ENCODE results near the gene SLC1A1.
A peak's percentile ranks its signal among the peaks of the same experiment; 100 is the strongest.

The SLC1A1 gene

DNA sequence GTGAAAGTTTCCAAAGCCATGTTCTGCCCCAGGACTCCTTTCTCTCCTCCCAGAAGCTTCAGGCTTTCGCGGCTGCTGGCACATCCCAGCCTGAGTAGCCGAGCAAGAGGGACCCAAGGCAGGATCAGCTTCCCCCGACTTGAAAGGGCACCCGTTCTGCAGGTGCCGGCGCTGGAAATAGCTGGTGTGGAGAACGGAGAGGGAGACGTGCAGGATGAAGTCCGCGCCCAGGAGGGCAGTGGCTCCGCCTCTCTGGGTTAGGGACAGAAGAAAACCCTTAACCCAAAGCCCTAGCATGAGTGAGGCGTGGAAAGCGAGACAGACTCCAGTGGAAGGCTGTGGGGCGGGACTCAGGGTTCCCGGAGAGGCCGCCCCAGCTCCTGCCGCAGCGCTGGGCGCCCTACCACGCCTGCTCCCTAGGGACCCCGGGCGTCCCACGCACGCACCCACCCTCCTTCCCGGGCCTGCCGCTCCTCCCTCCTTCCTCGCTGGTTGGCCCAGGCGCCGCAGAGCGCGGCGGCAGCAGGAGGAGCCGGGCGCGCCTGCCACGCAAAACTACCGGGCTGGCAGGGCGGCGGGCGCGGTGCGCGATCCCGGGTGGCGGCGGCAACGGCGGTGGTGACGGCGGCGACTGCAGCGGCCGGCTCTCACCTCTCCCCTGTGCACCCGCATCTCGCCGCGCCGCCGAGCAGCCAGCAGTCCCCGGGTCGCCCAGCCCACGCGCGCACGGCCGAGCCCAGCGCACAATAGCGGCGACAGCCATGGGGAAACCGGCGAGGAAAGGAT is at the start of gene SLC1A1:
TSS of gene SLC1A1 (plus strand) at position 550 of the 786 bp plus-strand sequence. CDS start at position 762, 212 bp downstream.
- H3K9me3 Mint-ChIP-seq: no peaks in the 10 kb centered on the region
- no peak within 1 kb of the TSS for H3K27ac Mint-ChIP-seq
- H3K27me3 Mint-ChIP-seq: peaks cover 53% of the 10 kb centered on the region
- DNase-seq: peak; percentile 53
- peaks cover 25% of the 10 kb centered on the region for H3K4me1 Mint-ChIP-seq (ENCODE audit: low read depth)
- peak within 1 kb of the TSS; percentile 77 for H3K4me3 Mint-ChIP-seq
- H3K36me3 Mint-ChIP-seq (ENCODE audit: low read depth): no peaks in the 10 kb centered on the region

DNA sequence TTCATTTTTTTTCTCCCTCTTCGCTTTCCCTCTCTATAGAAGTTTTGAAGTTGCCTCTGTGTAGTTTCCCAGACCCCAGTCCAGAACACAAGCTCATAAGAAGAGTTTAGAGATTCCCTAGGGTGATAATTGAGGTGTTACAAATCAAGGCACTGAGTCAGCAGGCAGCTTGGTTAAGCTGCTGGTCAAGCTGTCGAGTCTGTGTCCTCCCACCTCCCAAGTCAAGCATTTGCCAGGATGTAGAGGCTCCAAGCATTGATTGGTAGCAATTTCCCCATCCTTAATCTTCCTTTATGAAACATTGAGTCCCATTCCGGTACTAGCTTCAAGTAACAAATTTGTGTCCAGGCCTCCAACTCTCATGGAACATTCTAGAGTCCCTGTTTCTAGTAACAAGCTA is 47.5 kb upstream of the SLC1A1 start:
- H3K4me3 Mint-ChIP-seq: no peak overlapping the region
- peaks cover 7% of the 10 kb centered on the region for H3K9me3 Mint-ChIP-seq
- no peaks in the 10 kb centered on the region for H3K36me3 Mint-ChIP-seq (ENCODE audit: low read depth)
- peaks cover 2% of the 10 kb centered on the region for H3K4me1 Mint-ChIP-seq (ENCODE audit: low read depth)
- no peak for DNase-seq
- no peak overlapping the region for H3K27ac Mint-ChIP-seq
- peaks cover 2% of the 10 kb centered on the region for H3K27me3 Mint-ChIP-seq

DNA sequence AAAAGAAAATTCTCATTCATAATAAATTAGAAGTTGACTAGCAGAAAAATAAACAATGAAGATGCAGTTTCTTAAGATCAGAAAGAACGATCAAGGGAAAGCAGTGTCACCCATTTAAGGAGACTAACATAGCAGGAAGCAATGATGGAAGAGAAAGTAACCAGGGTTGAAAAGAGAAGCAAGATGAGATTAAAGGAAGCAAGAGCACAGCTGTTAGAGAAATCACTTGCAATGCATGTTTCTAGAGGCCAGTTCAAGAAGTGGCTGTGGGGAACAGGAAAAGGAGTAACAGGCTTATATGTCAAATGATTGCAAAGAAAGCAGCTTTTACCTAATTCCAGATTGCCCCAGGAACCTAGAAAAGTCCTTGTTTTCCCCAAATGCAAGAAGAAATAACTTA is 46.8 kb upstream of the SLC1A1 start:
- H3K36me3 Mint-ChIP-seq (ENCODE audit: low read depth): no peaks in the 10 kb centered on the region
- H3K9me3 Mint-ChIP-seq: peaks cover 7% of the 10 kb centered on the region
- peaks cover 2% of the 10 kb centered on the region for H3K4me1 Mint-ChIP-seq (ENCODE audit: low read depth)
- no peak overlapping the region for H3K4me3 Mint-ChIP-seq
- DNase-seq: no peak
- H3K27me3 Mint-ChIP-seq: peaks cover 2% of the 10 kb centered on the region
- no peak overlapping the region for H3K27ac Mint-ChIP-seq

DNA sequence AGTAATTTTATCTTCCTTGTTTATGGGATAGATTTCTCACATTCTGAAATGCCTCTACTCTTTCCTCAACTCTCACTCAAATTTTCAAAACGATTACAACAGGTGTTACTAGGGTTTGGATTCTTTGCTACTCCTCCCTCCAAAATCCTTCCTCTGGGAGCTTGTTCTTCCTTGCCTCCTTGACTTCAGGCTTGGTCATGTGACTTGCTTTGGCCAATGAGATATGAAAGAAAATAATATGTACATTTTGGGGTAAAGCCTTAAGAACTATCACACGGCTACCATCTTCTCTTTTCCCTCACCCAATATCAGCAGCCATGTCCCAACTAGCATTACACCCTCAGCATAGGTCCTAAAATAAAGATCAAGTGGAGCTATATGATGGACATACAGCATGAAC is 28.8 kb upstream of the SLC1A1 start:
- Mint-ChIP-seq H3K4me1 (ENCODE audit: low read depth) (peaks cover 4% of the 10 kb centered on the region), H3K36me3 (ENCODE audit: low read depth) (no peaks in the 10 kb centered on the region), H3K9me3 (no peaks in the 10 kb centered on the region), H3K4me3 (no peak overlapping the region), H3K27ac (no peak overlapping the region), H3K27me3 (peaks cover 3% of the 10 kb centered on the region)
- no peak for DNase-seq

DNA sequence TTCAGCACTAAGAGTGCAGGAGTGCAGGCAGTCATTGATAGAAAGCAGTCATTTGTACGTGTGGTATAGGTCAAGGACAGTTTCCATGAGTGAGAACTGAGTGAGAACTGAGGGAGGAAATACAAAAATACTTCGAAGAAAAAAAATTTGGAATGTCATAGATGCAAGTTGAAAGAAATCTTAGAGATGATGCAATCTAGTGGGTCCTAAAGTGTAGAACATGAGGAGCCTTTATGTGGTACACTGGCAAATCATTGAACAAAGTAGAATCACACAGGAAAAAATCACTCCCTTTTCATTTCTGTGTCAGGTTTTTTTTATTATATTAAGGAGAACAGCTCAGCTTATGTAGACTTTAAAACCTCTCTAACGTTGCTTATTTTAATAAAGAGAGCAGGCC is 26.4 kb upstream of the SLC1A1 start:
- Mint-ChIP-seq H3K27ac (no peak overlapping the region), H3K27me3 (peaks cover 3% of the 10 kb centered on the region), H3K36me3 (ENCODE audit: low read depth) (no peaks in the 10 kb centered on the region), H3K4me3 (no peak overlapping the region), H3K9me3 (no peaks in the 10 kb centered on the region), H3K4me1 (ENCODE audit: low read depth) (peaks cover 4% of the 10 kb centered on the region)
- no peak for DNase-seq

DNA sequence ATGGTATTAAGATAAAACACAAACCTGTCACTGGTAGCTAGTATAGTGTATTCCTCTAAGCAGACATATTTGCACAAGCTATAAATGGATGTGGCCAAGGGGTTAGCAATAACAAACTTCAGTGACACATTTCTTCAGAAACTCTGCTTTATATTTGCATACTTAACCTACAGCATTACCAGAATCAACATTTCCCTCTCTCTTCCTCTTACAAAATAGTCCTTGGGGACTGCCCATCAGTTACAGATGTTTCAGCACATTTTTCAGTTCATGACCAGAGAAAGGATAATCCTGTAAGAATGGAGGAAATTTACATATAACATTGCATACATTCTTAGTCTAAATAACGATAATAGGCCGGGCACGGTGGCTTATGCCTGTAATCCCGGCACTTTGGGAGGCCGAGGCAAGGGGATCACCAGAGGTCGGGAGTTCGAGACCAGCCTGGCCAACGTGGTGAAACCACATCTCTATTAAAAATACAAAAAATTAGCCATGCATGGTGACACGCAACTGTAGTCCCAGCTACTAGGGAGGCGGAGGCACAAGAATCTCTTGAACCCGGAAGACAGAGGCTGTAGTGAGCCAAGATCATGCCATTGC is 25.3 kb upstream of the SLC1A1 start:
- Mint-ChIP-seq H3K4me3 (no peak overlapping the region), H3K27me3 (no peaks in the 10 kb centered on the region), H3K4me1 (ENCODE audit: low read depth) (peaks cover 4% of the 10 kb centered on the region), H3K27ac (no peak overlapping the region), H3K36me3 (ENCODE audit: low read depth) (no peaks in the 10 kb centered on the region), H3K9me3 (no peaks in the 10 kb centered on the region)
- no peak for DNase-seq

DNA sequence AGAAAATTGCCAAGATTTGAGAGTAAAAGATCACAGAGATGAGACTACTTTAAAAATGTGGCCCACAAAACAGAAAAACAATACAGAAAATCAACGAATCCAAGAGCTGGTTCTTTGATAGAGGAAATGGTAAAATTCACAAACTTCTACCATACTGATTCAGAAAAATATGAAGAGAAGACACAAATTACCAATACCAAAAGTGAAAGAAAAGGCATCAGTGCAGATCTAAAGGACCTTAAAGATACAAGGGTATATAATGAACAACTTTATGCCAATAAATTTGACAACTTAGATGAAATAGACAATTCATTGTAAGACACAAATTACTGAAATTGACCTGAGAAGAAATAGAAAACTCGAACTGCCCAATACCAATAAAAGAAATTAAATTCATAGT is 24.4 kb upstream of the SLC1A1 start:
- DNase-seq: no peak
- Mint-ChIP-seq H3K4me1 (ENCODE audit: low read depth) (peaks cover 4% of the 10 kb centered on the region), H3K27me3 (no peaks in the 10 kb centered on the region), H3K27ac (no peak overlapping the region), H3K4me3 (no peak overlapping the region), H3K9me3 (no peaks in the 10 kb centered on the region), H3K36me3 (ENCODE audit: low read depth) (no peaks in the 10 kb centered on the region)

DNA sequence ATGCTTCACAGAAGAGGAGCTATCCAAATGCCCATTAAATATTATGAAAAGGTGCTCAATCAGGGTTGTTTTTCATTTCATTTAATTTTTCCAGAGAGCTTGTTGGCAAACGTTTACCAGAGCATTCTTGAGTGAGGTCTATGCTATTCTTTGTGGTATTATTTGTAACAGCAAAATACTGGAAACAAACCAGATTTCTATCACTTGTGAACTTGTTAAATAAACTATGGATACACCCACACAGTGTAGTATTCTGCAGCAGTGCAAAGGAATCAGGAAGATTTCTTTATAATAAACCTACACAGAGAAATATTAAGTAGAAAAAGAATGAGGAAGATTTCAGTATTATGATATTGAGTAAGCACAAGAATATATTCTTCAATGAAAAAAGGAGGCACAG is 15.0 kb upstream of the SLC1A1 start:
- no peak for DNase-seq
- Mint-ChIP-seq H3K4me3 (no peak overlapping the region), H3K27ac (no peak overlapping the region), H3K4me1 (ENCODE audit: low read depth) (no peaks in the 10 kb centered on the region), H3K9me3 (peaks cover 8% of the 10 kb centered on the region), H3K36me3 (ENCODE audit: low read depth) (no peaks in the 10 kb centered on the region), H3K27me3 (no peaks in the 10 kb centered on the region)

DNA sequence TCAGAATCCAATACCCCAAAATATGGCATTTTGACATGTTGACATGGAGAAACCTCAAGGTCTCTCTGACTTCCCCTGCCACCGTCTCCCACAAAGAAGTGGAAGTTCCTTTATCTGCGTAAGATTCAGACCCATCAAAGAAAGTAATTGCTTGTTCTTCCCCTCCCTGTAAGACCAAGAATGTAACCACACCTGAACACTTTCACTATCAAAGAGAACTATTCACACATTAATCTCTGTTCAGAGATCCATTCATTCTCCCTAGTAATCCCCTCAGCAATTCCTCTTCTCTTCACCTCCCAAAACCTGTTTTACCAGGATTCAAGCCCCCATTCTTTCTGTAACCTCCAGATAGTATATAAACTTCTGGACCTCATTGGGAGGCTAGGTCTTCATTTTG is 4.1 kb upstream of the SLC1A1 start:
- Mint-ChIP-seq H3K27me3 (peaks cover 25% of the 10 kb centered on the region), H3K36me3 (ENCODE audit: low read depth) (no peaks in the 10 kb centered on the region), H3K4me1 (ENCODE audit: low read depth) (peaks cover 18% of the 10 kb centered on the region), H3K9me3 (no peaks in the 10 kb centered on the region), H3K4me3 (no peak overlapping the region), H3K27ac (no peak overlapping the region)
- no peak for DNase-seq

DNA sequence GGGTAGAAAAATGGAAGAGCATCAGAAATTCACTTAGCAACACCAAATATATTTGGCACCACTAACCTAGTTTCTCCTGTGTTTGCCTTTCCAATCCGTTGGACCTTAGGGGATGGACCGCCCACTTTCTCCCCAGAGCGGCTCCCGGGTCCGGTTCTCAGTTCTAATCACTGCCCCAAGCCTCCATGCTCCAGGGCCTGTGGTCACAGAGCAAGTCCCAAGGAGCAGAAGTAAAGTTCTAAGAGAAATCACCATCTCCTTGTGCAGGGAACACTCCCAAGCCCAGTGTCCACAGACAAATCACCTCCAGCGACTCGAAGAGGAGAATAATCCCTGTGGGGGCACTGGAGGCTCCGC is 728 bp upstream of the SLC1A1 start:
- H3K27ac Mint-ChIP-seq: no peak overlapping the region
- H3K9me3 Mint-ChIP-seq: no peaks in the 10 kb centered on the region
- peaks cover 49% of the 10 kb centered on the region for H3K27me3 Mint-ChIP-seq
- peaks cover 25% of the 10 kb centered on the region for H3K4me1 Mint-ChIP-seq (ENCODE audit: low read depth)
- H3K4me3 Mint-ChIP-seq: peak overlapping the region; percentile 76
- H3K36me3 Mint-ChIP-seq (ENCODE audit: low read depth): no peaks in the 10 kb centered on the region
- no peak for DNase-seq

DNA sequence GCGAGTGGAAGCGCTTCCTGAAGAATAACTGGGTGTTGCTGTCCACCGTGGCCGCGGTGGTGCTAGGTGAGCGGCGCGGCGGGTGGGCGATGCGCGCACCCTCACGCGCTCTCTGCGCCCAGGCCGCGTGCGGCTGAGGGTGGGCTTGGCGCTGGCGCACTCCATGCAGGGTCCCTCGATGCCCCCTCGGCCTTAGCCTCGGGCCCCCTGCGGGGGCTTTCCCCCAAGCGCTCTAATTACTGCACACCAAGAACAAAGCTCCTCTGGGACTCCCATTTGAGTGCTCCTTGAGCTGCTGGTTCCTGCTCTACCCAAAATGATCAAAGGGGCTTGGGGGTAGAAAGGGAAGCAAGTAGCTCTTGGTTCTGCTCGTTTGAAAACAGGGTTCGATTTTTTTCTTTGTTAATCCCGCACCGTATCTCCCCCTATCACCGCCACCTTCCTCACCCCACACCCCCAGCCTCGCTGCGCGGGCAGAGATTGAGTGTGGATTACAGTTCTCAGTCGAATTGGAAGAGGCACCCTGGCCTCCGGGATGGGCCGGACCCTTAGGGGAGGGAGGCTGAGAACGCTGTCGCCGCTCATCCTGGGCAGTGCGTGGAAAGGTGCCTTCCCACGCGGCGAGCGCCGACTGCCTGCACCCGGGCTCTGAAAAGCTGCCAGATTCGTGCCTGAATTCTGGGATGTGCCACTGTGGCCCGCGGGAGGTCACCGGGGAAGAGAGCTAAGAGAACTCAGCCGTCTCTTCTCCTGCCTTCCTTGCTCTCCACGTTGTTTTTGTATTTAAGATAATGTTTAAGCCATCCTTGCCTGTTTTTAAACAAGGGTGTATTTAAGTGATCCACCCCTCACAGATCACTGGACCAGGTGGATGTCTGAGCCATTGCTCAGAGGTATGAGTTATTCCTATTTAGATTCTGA is 697 bp downstream of the SLC1A1 start:
- Mint-ChIP-seq H3K27me3 (peaks cover 62% of the 10 kb centered on the region), H3K36me3 (ENCODE audit: low read depth) (no peaks in the 10 kb centered on the region), H3K4me1 (ENCODE audit: low read depth) (peaks cover 25% of the 10 kb centered on the region), H3K27ac (no peak overlapping the region), H3K4me3 (peak overlapping the region; percentile 77), H3K9me3 (no peaks in the 10 kb centered on the region)
- peak; percentile 37 for DNase-seq

DNA sequence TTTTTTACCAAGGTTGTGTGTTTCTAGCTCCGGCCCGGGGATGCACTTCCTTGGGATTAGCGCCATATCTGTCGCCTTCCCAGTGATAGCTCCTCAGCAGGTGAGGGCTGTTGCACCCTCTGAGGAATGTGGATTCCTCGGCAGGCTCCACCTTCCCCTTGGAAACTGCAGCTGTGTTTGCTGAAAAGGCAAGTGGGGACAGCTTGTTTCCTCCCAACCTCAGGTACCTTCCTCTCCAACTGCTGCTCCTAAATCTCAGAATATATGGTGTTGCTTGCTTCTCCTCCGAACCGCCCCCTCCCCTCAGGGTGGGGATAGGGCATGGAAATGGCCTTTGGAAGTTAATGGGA is 1.3 kb downstream of the SLC1A1 start:
- H3K27ac Mint-ChIP-seq: no peak overlapping the region
- DNase-seq: no peak
- no peaks in the 10 kb centered on the region for H3K9me3 Mint-ChIP-seq
- peaks cover 19% of the 10 kb centered on the region for H3K4me1 Mint-ChIP-seq (ENCODE audit: low read depth)
- peaks cover 64% of the 10 kb centered on the region for H3K27me3 Mint-ChIP-seq
- H3K4me3 Mint-ChIP-seq: peak overlapping the region; percentile 77
- no peaks in the 10 kb centered on the region for H3K36me3 Mint-ChIP-seq (ENCODE audit: low read depth)

DNA sequence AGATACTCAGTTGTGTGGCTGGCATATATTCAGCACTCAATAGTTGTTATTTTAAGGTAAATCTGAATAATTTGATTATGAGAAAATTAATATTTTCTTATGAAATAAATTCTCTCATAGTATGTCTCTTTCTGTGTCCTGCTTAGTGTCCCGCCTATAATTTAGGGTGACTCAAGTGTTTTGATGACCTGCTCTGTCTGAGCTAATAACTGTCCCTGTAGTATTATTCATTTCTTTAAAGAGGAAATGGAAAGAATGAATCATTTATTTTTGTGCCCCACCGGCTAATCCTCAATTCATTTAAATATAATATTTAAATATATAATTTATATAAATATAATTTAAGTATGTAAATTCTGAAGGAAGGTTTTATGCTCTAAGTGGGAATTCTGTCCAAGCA is 4.1 kb downstream of the SLC1A1 start:
- H3K4me3 Mint-ChIP-seq: no peak overlapping the region
- DNase-seq: no peak
- H3K27ac Mint-ChIP-seq: no peak overlapping the region
- H3K4me1 Mint-ChIP-seq (ENCODE audit: low read depth): peaks cover 16% of the 10 kb centered on the region
- peaks cover 57% of the 10 kb centered on the region for H3K27me3 Mint-ChIP-seq
- no peaks in the 10 kb centered on the region for H3K36me3 Mint-ChIP-seq (ENCODE audit: low read depth)
- H3K9me3 Mint-ChIP-seq: no peaks in the 10 kb centered on the region

DNA sequence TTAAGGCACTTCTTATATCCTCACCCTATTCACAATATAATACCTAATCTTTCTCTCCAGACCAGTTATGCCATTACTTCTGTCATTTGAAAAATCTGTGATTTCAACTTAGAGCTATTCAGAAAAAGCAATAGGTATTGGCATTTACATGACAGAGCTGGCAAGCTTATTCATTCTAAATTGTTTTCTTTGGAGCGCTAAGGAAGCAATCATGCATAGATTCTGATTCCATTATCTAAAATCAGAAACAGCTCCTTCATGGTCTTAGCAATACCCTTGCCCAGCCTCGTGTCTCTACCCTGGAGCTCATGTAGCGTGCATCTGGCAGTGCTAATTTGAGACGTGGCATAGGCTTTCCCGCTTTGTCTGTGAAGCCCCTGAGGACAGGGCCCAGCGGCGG is 4.5 kb downstream of the SLC1A1 start:
- H3K4me1 Mint-ChIP-seq (ENCODE audit: low read depth): peaks cover 13% of the 10 kb centered on the region

DNA sequence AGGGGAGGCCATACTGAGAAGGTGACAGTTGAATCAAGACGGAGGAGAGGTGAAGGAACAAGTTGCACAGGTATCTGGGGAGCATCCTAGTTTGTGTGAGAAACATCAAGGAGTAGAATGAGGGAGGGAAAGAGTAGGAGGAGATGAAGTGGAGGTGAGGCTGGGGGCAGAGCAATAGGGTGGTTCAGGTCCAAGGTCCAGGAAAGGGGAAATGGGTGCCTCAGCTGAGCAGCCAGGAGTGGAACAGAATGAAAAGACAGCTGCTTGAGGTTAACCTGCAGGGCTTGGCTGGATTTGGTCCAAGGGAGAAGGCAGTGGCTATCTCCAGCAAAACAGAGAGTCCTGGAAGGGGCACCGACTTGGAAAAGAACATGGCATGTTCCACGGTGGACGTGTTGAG is 5.3 kb downstream of the SLC1A1 start:
- DNase-seq: no peak
- Mint-ChIP-seq H3K9me3 (no peaks in the 10 kb centered on the region), H3K4me3 (no peak overlapping the region), H3K27me3 (peaks cover 49% of the 10 kb centered on the region), H3K27ac (no peak overlapping the region), H3K36me3 (ENCODE audit: low read depth) (no peaks in the 10 kb centered on the region), H3K4me1 (ENCODE audit: low read depth) (peaks cover 12% of the 10 kb centered on the region)

More for the DNA sequence above, 4.5 kb downstream of the SLC1A1 start:
- Mint-ChIP-seq H3K27ac (no peak overlapping the region), H3K4me3 (no peak overlapping the region), H3K27me3 (peaks cover 52% of the 10 kb centered on the region), H3K9me3 (no peaks in the 10 kb centered on the region), H3K36me3 (ENCODE audit: low read depth) (no peaks in the 10 kb centered on the region)
- DNase-seq: no peak

All from activated T-cell treated with anti-CD3 and anti-CD28 coated beads, Interleukin-2, amount 50 U/mL, for 24 hours (primary cell).